Breast epithelium (tissue), 4 donors: ENCODE data around the gene HEXIM2. TPM values are rescaled to one million over a fixed set of nuclear protein-coding genes. Genes with fewer than 3 reads are reported as not detected.
A peak's percentile ranks its signal among the peaks of the same experiment; 100 is the strongest.

Experiments used
- DNase-seq, 2 donors: peaks; one replicate each; pipeline ENCODE4 v3.0.0-alpha.2; 2019; ENCODE audit warnings: low spot score in 2 of 2
- H3K27ac ChIP-seq, 2 donors: fragments of 200-600 bp; sonication (generic) in 1 of 2; one replicate each; pipeline ENCODE4 v1.5.1; 2016 to 2019; ENCODE audit warnings: mild to moderate bottlenecking in 1 of 2
- H3K27me3 ChIP-seq, 2 donors: fragments of 200-600 bp; sonication (generic) in 1 of 2; one replicate each; pipeline versions ENCODE4 v1.5.1 to v1.6.0; 2017 to 2019; ENCODE audit warnings: control low read depth in 1 of 2, mild to moderate bottlenecking in 1 of 2
- H3K36me3 ChIP-seq: fragments of 200-600 bp; one replicate; pipeline ENCODE4 v1.5.1; 2019
- H3K4me1 ChIP-seq, 2 donors: fragments of 200-600 bp; sonication (generic); one replicate each; pipeline ENCODE4 v1.5.1; 2016 to 2019; ENCODE audit warnings: control low read depth in 1 of 2
- H3K4me3 ChIP-seq, 3 donors: fragments of 200-600 bp; sonication (generic); 1 replicate in 2 of 3; 2 replicates in 1 of 3; pipeline ENCODE4 v1.5.1; 2016 to 2019; ENCODE audit warnings: mild to moderate bottlenecking in 3 of 3, moderate library complexity in 2 of 3
- H3K9me3 ChIP-seq, 2 donors: fragments of 200-600 bp; sonication (generic) in 1 of 2; one replicate each; pipeline ENCODE4 v1.5.1; 2016 to 2019; ENCODE audit warnings: control low read depth in 1 of 2
- CTCF ChIP-seq, 3 donors: fragments of 450-650 bp; IDR thresholded peaks; one replicate each; pipeline ENCODE4 v1.5.1; 2016 to 2017; ENCODE audit warnings: antibody characterized with exemption in 3 of 3, mild to moderate bottlenecking in 3 of 3, moderate library complexity in 3 of 3
- POLR2A ChIP-seq: fragments of 450-650 bp; IDR thresholded peaks from one replicate; pipeline ENCODE4 v1.6.1; 2016; ENCODE audit warnings: antibody characterized with exemption, mild to moderate bottlenecking, moderate library complexity
- POLR2AphosphoS5 ChIP-seq, 3 donors: sonication (generic); formaldehyde crosslinking; IDR thresholded peaks; one replicate each; pipeline ENCODE4 v1.6.1; 2017; ENCODE audit warnings: antibody characterized with exemption in 3 of 3
- intact Hi-C: fragments of 100-400 bp; cut with DNase I; formaldehyde crosslinking; loops from one replicate; pipeline ENCODE4 v1.15.1; 2023; ENCODE audit warnings: low total_unique reads
- total RNA-seq, 3 donors: library from RNA; depleted of rRNA; stranded (reverse); fragments of >200 nt; gene quantifications; one replicate each; pipeline ENCODE4 v1.1.0, GENCODE V29; 2016

The HEXIM2 gene
- total RNA-seq, 3 donors from 2014 or later = 6.6 to 13.3 (median 13.2) TPM

DNA sequence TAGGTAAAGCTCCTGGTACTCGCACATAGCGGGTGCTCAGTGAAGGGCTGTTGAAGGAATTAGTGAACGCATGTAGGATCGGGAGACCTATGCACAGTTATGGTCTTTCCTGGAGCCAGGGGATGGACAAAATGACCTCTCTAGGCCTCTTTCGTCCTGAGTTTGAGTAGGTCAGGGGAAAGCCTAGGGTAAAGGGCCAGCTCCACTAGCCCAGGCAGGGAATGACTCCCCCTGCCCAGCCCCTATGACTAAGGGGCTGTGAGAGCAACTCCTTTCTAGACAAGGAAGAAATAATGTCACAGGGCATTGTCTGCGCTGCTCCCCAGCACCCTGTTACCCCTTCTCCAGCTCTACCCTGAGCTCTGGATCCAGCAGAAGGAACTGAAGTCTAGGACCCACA lies 35.4 kb downstream of the HEXIM2 start:
- TF ChIP-seq POLR2A = no peak
- TF ChIP-seq CTCF (IDR thresholded peaks at IDR 0.05) = no peak
- TF ChIP-seq POLR2AphosphoS5 (IDR thresholded peaks at IDR 0.05) = no peak
- Histone ChIP-seq H3K4me3 (no peak overlapping the region), H3K9me3 (no peaks in the 10 kb centered on the region), H3K4me1 (no peaks in the 10 kb centered on the region), H3K27ac (peak overlapping the region; percentile 77 to 86), H3K36me3 (no peaks in the 10 kb centered on the region), H3K27me3 (no peaks in the 10 kb centered on the region)
- intact Hi-C loops = loop anchor here (5.0 kb wide), 1 partner anchor 60 kb away; the partner anchor contains the start of gene ACBD4
- no peak for DNase-seq

GRCh38 chr17:45197555-45198334 lies 36.1 kb downstream of the HEXIM2 start:
- TF ChIP-seq POLR2A (no peak), CTCF (IDR thresholded peaks at IDR 0.05) (peak; percentile 95 to 99 (median 99)), POLR2AphosphoS5 (IDR thresholded peaks at IDR 0.05) (peak in 2 of 3 donors; percentile 72 to 80)
- no peaks in the 10 kb centered on the region for H3K36me3 ChIP-seq

DNA sequence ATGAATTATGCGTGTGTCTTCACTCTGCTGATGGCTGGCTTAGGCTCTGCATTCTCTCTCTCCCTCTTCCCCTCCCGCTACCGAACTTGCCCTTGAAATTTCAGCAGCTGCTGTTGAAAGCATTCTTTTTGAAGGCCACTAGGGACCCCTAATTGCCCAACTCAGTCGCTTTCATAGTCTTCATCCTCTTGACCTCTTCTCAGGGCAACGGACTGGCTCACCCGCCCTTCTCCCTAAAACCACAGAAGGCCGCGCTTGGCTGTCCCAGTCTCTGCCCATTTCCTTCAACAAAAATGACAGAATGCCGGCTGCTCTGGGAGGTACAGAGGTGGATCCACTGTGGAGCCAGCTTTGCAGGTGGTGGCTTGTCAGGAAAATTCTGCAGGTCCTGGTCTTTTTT lies 39.0 kb downstream of the HEXIM2 start:
- Histone ChIP-seq H3K36me3 (no peaks in the 10 kb centered on the region), H3K27ac (peak overlapping the region in 1 of 2 donors; percentile 17), H3K9me3 (no peaks in the 10 kb centered on the region), H3K27me3 (no peaks in the 10 kb centered on the region), H3K4me1 (no peaks in the 10 kb centered on the region), H3K4me3 (no peak overlapping the region)
- peak in 1 of 2 donors; percentile 60 for DNase-seq
- TF ChIP-seq POLR2A (no peak), POLR2AphosphoS5 (IDR thresholded peaks at IDR 0.05) (peak in 1 of 3 donors; percentile 50), CTCF (IDR thresholded peaks at IDR 0.05) (peak in 1 of 3 donors; percentile 10)
- intact Hi-C loops = no loop called here

More at GRCh38 chr17:45197555-45198334, 36.1 kb downstream of the HEXIM2 start:
- Histone ChIP-seq H3K27me3 (no peaks in the 10 kb centered on the region), H3K4me1 (no peaks in the 10 kb centered on the region), H3K4me3 (peak overlapping the region in 1 of 3 donors; percentile 37), H3K27ac (peak overlapping the region; percentile 77 to 86), H3K9me3 (no peaks in the 10 kb centered on the region)
- DNase-seq = peak; percentile 78 to 91
- intact Hi-C loops = loop anchor here (5.0 kb wide), 1 partner anchor 60 kb away; the partner anchor contains the start of gene ACBD4

DNA sequence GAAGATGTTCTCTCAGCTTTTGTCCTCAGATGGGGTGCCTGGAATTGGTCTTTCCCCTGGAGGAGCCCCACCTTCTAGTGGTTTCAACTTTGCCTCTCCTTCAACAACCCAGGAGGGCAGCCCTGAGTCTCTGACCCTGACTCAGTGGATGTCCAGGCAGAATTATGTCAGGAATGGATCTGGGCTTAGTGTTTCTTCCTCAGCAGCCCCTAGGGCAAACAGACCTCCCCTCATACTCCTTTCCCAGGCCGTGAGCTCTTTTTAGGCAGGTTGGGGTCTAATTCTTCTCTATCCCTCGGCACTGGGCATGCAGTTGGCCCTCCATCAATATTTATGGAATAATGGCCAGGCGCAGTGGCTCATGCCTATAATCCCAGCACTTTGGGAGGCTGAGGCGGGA lies 39.8 kb downstream of the HEXIM2 start:
- H3K27ac ChIP-seq = peak overlapping the region; percentile 51 to 78

More for the DNA sequence above, 39.8 kb downstream of the HEXIM2 start:
- intact Hi-C loops = no loop called here
- TF ChIP-seq POLR2A = no peak
- TF ChIP-seq POLR2AphosphoS5 (IDR thresholded peaks at IDR 0.05) = no peak
- TF ChIP-seq CTCF (IDR thresholded peaks at IDR 0.05) = no peak
- Histone ChIP-seq H3K27me3 (no peaks in the 10 kb centered on the region), H3K4me1 (no peaks in the 10 kb centered on the region), H3K36me3 (no peaks in the 10 kb centered on the region), H3K4me3 (no peak overlapping the region), H3K9me3 (no peaks in the 10 kb centered on the region)
- DNase-seq = no peak
